ENCODE data around the gene SOBP. TPM values are rescaled to one million over a fixed set of nuclear protein-coding genes. Genes with fewer than 3 reads are reported as not detected.

SOBP gene
- total and polyA plus RNA-seq, 10 donors, result 0.87 to 7.8 (median 4.9) TPM

GRCh38 chr6:107561306-107561705 lies 71.4 kb downstream of the SOBP start:
- Histone ChIP-seq H3K27me3 (replicated peaks in 1 of 7) (no peaks in the 10 kb centered on the region), H3K9me3 (no peaks in the 10 kb centered on the region), H3K4me1 (no peaks in the 10 kb centered on the region), H3K27ac (peak overlapping the region in 4 of 8 donors; percentile 15 to 54 (median 28)), H3K4me3 (no peak overlapping the region), H3K36me3 (no peaks in the 10 kb centered on the region)
- TF ChIP-seq CTCF (IDR thresholded peaks at IDR 0.05 in 8 of 11, conservative IDR thresholded peaks at IDR 0.05 in 3 of 11), result no peak
- no peak for TF ChIP-seq POLR2AphosphoS5 (IDR thresholded peaks at IDR 0.05)
- TF ChIP-seq POLR2A (IDR thresholded peaks at IDR 0.05), result no peak
- DNase-seq, result no peak
- intact Hi-C loops (cut with DNase I; ENCODE audit: low total_unique reads), result no loop called here
- WGBS, 5 donors, result 61 to 74% (median 70%) methylated on average over 3 of the region's 3 CpGs

GRCh38 chr6:107563694-107564588 lies 74.0 kb downstream of the SOBP start:
- H3K27ac ChIP-seq, result no peak overlapping the region
- 90 to 93% (median 91%) methylated on average over 13 of the region's 13 CpGs for WGBS, 5 donors

GRCh38 chr6:107564589-107564951 lies 74.7 kb downstream of the SOBP start:
- intact Hi-C loops (cut with DNase I; ENCODE audit: low total_unique reads), result no loop called here
- H3K4me1 ChIP-seq, result no peaks in the 10 kb centered on the region
- H3K36me3 ChIP-seq, result no peaks in the 10 kb centered on the region
- H3K9me3 ChIP-seq, result no peaks in the 10 kb centered on the region
- DNase-seq, result no peak
- WGBS, 5 donors, result 75 to 89% (median 83%) methylated on average over 4 of the region's 4 CpGs
- no peak overlapping the region for H3K27ac ChIP-seq
- H3K4me3 ChIP-seq, result no peak overlapping the region
- H3K27me3 ChIP-seq (replicated peaks in 1 of 7), result no peaks in the 10 kb centered on the region
- TF ChIP-seq POLR2A (IDR thresholded peaks at IDR 0.05) (no peak), POLR2AphosphoS5 (IDR thresholded peaks at IDR 0.05) (no peak), CTCF (IDR thresholded peaks at IDR 0.05 in 8 of 11, conservative IDR thresholded peaks at IDR 0.05 in 3 of 11) (no peak)

More at GRCh38 chr6:107563694-107564588, 74.0 kb downstream of the SOBP start:
- DNase-seq, result no peak
- Histone ChIP-seq H3K36me3 (no peaks in the 10 kb centered on the region), H3K9me3 (no peaks in the 10 kb centered on the region), H3K4me3 (no peak overlapping the region), H3K4me1 (no peaks in the 10 kb centered on the region), H3K27me3 (replicated peaks in 1 of 7) (no peaks in the 10 kb centered on the region)
- TF ChIP-seq POLR2A (IDR thresholded peaks at IDR 0.05) (no peak), CTCF (IDR thresholded peaks at IDR 0.05 in 8 of 11, conservative IDR thresholded peaks at IDR 0.05 in 3 of 11) (no peak), POLR2AphosphoS5 (IDR thresholded peaks at IDR 0.05) (no peak)
- intact Hi-C loops (cut with DNase I; ENCODE audit: low total_unique reads), result no loop called here

GRCh38 chr6:107565165-107565723 lies 75.3 kb downstream of the SOBP start:
- intact Hi-C loops (cut with DNase I; ENCODE audit: low total_unique reads), result no loop called here
- no peaks in the 10 kb centered on the region for H3K9me3 ChIP-seq
- no peak overlapping the region for H3K27ac ChIP-seq
- 83 to 92% (median 89%) methylated on average over 7 of the region's 7 CpGs for WGBS, 5 donors
- no peaks in the 10 kb centered on the region for H3K4me1 ChIP-seq
- TF ChIP-seq POLR2AphosphoS5 (IDR thresholded peaks at IDR 0.05), result no peak
- no peak for TF ChIP-seq POLR2A (IDR thresholded peaks at IDR 0.05)
- TF ChIP-seq CTCF (IDR thresholded peaks at IDR 0.05 in 8 of 11, conservative IDR thresholded peaks at IDR 0.05 in 3 of 11), result no peak
- DNase-seq, result no peak
- no peaks in the 10 kb centered on the region for H3K36me3 ChIP-seq
- H3K4me3 ChIP-seq, result no peak overlapping the region
- H3K27me3 ChIP-seq (replicated peaks in 1 of 7), result no peaks in the 10 kb centered on the region
